Measurements from ENCODE around the gene NEK5.

- no peak for TF ChIP-seq EZH2 (IDR thresholded peaks at IDR 0.05; ENCODE audit: borderline replicate concordance, low read depth, low read length, severe bottlenecking)
- TF ChIP-seq GATA2 (IDR thresholded peaks at IDR 0.05; ENCODE audit: insufficient read depth, insufficient read length, low read depth, low read length), result no peak
- TF ChIP-seq, protein P1, sequence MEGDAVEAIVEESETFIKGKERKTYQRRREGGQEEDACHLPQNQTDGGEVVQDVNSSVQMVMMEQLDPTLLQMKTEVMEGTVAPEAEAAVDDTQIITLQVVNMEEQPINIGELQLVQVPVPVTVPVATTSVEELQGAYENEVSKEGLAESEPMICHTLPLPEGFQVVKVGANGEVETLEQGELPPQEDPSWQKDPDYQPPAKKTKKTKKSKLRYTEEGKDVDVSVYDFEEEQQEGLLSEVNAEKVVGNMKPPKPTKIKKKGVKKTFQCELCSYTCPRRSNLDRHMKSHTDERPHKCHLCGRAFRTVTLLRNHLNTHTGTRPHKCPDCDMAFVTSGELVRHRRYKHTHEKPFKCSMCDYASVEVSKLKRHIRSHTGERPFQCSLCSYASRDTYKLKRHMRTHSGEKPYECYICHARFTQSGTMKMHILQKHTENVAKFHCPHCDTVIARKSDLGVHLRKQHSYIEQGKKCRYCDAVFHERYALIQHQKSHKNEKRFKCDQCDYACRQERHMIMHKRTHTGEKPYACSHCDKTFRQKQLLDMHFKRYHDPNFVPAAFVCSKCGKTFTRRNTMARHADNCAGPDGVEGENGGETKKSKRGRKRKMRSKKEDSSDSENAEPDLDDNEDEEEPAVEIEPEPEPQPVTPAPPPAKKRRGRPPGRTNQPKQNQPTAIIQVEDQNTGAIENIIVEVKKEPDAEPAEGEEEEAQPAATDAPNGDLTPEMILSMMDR (IDR thresholded peaks at IDR 0.05; ENCODE audit: extremely low read depth in 1 of 2, insufficient read depth in 1 of 2, low read depth in 1 of 2, low read length in 2 of 2), result no peak
- no peak for TF ChIP-seq POLR2AphosphoS5 (IDR thresholded peaks at IDR 0.05; ENCODE audit: insufficient read depth, low read depth, low read length)
Measured at GRCh38 chr13:52155177-52155576, 26.3 kb upstream of the NEK5 start.

Data from endothelial cell of umbilical vein (primary cell).